Psoas muscle (tissue), 8 donors: ENCODE results near the gene PRAC2. TPM values are rescaled to one million over a fixed set of nuclear protein-coding genes. Genes with fewer than 3 reads are reported as not detected.

Experiments used
- ATAC-seq, 4 donors: fragments of 200-7000 bp; cut with Tn5 transposase; one replicate each; pipeline ENCODE4 v1.9.1; 2020; ENCODE audit warnings: moderate library complexity in 3 of 4, mild to moderate bottlenecking in 2 of 4
- DNase-seq, 2 donors: peaks; one replicate each; pipeline ENCODE4 v3.0.0-alpha.2; 2020
- H3K27ac ChIP-seq: fragments of 200-600 bp; one replicate; pipeline ENCODE4 v1.8.0; 2022
- H3K27me3 ChIP-seq, 3 donors: fragments of 200-600 bp in 1 of 3; one replicate each; pipeline versions ENCODE4 v1.6.1 to v1.8.0; 2013 to 2022; ENCODE audit warnings: low read length in 2 of 3, mild to moderate bottlenecking in 2 of 3, moderate library complexity in 1 of 3; ENCODE audit not compliant: insufficient read depth in 3 of 3
- H3K36me3 ChIP-seq, 2 donors: fragments of 200-600 bp in 1 of 2; one replicate each; pipeline versions ENCODE4 v1.6.1 to v1.8.0; 2013 to 2022; ENCODE audit warnings: low read depth in 1 of 2, mild to moderate bottlenecking in 1 of 2, moderate library complexity in 1 of 2; ENCODE audit not compliant: insufficient read depth in 1 of 2
- H3K4me1 ChIP-seq: fragments of 200-600 bp; one replicate; pipeline ENCODE4 v1.8.0; 2022
- H3K4me3 ChIP-seq: fragments of 200-600 bp; one replicate; pipeline ENCODE4 v1.8.0; 2022; ENCODE audit warnings: mild to moderate bottlenecking
- H3K9me3 ChIP-seq: fragments of 200-600 bp; one replicate; pipeline ENCODE4 v1.8.0; 2022
- CTCF ChIP-seq: fragments of 200-600 bp; IDR thresholded peaks from one replicate; pipeline ENCODE4 v1.8.0; 2022; ENCODE audit warnings: antibody characterized with exemption
- WGBS, 3 donors: extraction: QIAGEN DNeasy Blood & Tissue Kit; methylation state at CpG; one replicate each; pipeline versions ENCODE4 v1.1.6 to v1.1.7; 2013; 5-methylcytosine and 5-hydroxymethylcytosine counted together
- intact Hi-C, 2 donors: fragments of 100-400 bp; cut with DNase I; formaldehyde crosslinking; loops; one replicate each; pipeline versions ENCODE4 v1.11.0 to v1.14.2; 2022
- polyA plus RNA-seq, 3 donors: library from polyadenylated mRNA; stranded (reverse); fragments of 200-250 nt; gene quantifications; one replicate each; pipeline ENCODE4 v1.2.3, GENCODE V29; 2013
- total RNA-seq, 4 donors: library from RNA; stranded (reverse); fragmentation: NEBNext Ultra II Directional in 2 of 4; extraction: Animal tissue kit (Norgen Biotek cat#: 25700) in 2 of 4; gene quantifications; one replicate each; pipeline versions ENCODE4 v1.2.1 to v1.2.4, GENCODE V29; 2021 to 2023
- donor health status: healthy with polysubstance abuse.
- donor health status: DM: no; HTN: no; CAD: no; lungs with moderate emphysema.
- donor health status: Bipolar disorder and iron deficiency.
- donor health status: healthy.
- donor health status: DM: yes; HTN: yes; CAD: no.
- donor health status: DM: no; HTN: no; CAD: no.
- donor health status: DM: no; HTN: no; CAD: no.
- donor health status: DM: yes; HTN: yes; CAD: no.

Gene PRAC2
- total and polyA plus RNA-seq, 7 donors, result not detected

DNA sequence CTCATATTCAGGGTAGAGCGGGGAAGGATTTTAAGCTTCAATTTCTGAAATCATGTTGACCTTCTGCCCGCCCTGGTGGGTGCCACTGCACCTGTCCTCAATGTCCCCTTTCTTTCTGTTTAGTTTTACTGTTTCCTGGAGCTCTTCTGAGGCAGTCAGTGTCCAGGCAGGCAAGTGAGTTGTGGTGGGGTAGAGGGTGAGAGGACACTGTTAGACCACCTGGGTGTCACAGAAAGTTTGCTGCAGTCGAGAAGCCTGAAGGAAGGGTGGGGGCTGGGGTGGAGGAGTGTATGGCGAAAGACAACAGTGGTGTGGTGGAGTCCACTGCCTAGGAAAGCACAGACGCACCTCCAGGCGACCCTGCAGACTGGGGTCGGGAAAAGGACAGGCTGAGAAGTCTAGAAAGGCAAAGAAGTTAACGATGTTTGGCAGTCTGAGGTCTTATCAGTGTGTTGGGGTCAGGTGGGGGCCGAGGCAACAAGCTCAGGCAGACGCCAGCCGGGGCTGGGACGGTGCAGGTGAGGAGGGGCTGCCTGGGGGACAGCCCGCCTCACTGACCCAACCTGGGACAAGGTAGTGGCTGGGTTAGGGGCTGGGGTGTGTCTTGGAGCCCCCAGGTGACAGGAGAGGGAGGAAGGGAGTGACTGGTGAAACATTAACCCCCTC lies 28.9 kb downstream of the PRAC2 start:
- no peak for DNase-seq
- no peaks in the 10 kb centered on the region for H3K9me3 ChIP-seq
- WGBS, 3 donors, result 13 to 35% (median 31%) methylated on average over 13 of the region's 13 CpGs
- no peaks in the 10 kb centered on the region for H3K4me1 ChIP-seq
- no peak overlapping the region for H3K4me3 ChIP-seq
- no peaks in the 10 kb centered on the region for H3K36me3 ChIP-seq
- H3K27ac ChIP-seq, result no peak overlapping the region
- ATAC-seq, result no peak
- intact Hi-C loops, result no loop called here
- peaks cover 9 to 100% (median 50%) of the 10 kb centered on the region in 3 donors for H3K27me3 ChIP-seq
- no peak for TF ChIP-seq CTCF

GRCh38 chr17:48752399-48753288 lies 29.7 kb downstream of the PRAC2 start:
- H3K27me3 ChIP-seq, result peaks cover 6 to 99% (median 46%) of the 10 kb centered on the region in 3 donors
- no peak for TF ChIP-seq CTCF
- no peaks in the 10 kb centered on the region for H3K36me3 ChIP-seq
- ATAC-seq (no peak), DNase-seq (no peak)
- 13 to 24% (median 22%) methylated on average over 43 of the region's 43 CpGs for WGBS, 3 donors
- no peaks in the 10 kb centered on the region for H3K4me1 ChIP-seq
- H3K27ac ChIP-seq, result no peak overlapping the region
- no peak overlapping the region for H3K4me3 ChIP-seq
- H3K9me3 ChIP-seq, result no peaks in the 10 kb centered on the region
- intact Hi-C loops, result no loop called here

DNA sequence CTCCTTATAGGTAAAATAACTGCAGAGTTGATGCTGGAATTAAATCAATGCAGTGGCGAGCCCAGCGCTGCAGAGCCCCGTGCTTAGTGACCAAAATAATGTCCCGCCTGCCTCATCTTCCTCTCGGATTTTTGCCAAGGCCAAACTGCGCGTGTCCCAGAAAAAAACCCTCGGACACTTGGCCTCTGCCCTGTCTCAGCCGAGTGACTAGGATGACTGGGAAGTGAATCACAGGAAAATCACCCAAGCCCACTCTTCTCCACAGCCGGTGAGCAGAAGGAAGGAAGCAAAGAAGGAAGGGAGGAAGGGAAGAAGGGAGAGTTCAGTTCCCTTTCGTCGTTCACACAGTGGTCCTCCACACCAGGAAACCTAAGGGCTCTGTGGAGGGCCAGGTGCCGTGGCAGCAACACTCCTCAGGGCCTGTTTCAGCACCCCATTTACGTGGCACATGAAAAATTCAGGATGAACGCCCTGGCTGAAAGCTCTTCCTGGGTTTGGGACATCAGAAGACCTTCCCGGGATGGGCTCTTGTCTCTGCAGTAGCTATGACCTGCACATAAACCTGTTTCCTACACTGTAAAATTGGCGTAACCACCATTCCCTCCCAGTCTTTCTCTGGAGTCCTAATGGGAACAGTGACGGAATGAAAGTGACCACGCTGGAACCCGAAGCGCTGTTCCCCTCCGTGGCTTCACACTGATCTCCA lies 31.0 kb downstream of the PRAC2 start:
- 12 to 23% (median 22%) methylated on average over 22 of the region's 22 CpGs for WGBS, 3 donors
- Histone ChIP-seq H3K27ac (no peak overlapping the region), H3K36me3 (no peaks in the 10 kb centered on the region), H3K4me1 (no peaks in the 10 kb centered on the region), H3K9me3 (no peaks in the 10 kb centered on the region), H3K4me3 (no peak overlapping the region), H3K27me3 (peaks cover 4 to 92% (median 45%) of the 10 kb centered on the region in 3 donors)
- intact Hi-C loops, result no loop called here
- ATAC-seq (no peak), DNase-seq (no peak)
- TF ChIP-seq CTCF, result no peak

DNA sequence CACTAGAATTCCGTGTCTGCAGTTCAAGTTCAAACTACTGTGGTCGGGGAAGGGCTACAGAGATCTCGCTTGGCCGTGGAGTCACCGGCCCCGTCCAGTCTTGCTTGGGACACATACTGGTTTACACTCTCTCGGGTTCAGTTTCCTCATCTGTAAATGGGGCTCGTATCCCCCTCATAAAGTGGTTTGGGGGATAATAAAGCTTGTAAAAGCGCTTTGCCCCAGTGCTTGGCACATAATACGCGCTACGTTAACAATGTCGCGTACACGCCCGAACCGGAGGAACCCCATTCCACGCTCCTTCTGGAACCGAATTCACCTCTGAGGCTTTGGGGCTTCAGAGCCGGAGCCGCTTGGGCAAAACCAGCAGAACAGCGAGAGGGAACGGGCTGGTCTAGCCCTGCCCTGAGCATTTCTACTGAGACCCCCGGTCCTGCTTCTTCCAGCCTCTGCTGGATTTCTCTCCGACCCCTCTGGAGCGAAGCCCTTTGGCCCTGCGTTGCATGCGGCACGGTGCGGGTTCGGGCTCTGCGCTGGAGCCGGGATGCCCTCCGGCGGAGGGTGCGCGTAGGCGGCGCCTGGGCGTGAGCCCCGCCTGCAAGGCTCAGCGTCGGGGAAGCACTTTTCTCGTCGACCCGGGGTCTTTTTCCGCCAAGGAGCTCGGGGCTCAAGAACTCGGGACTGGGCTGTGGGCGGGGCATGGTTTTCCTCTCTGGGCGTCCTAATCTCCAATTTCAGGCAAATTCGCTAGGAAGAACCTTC lies 31.7 kb downstream of the PRAC2 start:
- no peak overlapping the region for H3K4me3 ChIP-seq
- H3K27ac ChIP-seq, result no peak overlapping the region
- DNase-seq (no peak), ATAC-seq (no peak)
- TF ChIP-seq CTCF, result no peak
- intact Hi-C loops, result no loop called here
- H3K4me1 ChIP-seq, result no peaks in the 10 kb centered on the region
- H3K27me3 ChIP-seq, result peaks cover 4 to 92% (median 41%) of the 10 kb centered on the region in 3 donors
- WGBS, 3 donors, result 6 to 13% (median 9%) methylated on average over 50 to 52 of the region's 52 CpGs
- H3K36me3 ChIP-seq, result no peaks in the 10 kb centered on the region
- no peaks in the 10 kb centered on the region for H3K9me3 ChIP-seq
